Dermis blood vessel endothelial cell (primary cell): ENCODE measurements around the gene MTMR3. TPM values are rescaled to one million over a fixed set of nuclear protein-coding genes. Genes with fewer than 3 reads are reported as not detected.

Experiments used
- DNase-seq: peaks from one replicate; pipeline ENCODE4 v3.0.0; 2010
- total RNA-seq: library from RNA; depleted of rRNA; stranded (reverse); fragments of >200 nt; gene quantifications from 2 replicates; pipeline ENCODE4 v1.2.3, GENCODE V29; 2014

The MTMR3 gene
- total RNA-seq, 1 donor from 2014 or later: 41.4 TPM

DNA sequence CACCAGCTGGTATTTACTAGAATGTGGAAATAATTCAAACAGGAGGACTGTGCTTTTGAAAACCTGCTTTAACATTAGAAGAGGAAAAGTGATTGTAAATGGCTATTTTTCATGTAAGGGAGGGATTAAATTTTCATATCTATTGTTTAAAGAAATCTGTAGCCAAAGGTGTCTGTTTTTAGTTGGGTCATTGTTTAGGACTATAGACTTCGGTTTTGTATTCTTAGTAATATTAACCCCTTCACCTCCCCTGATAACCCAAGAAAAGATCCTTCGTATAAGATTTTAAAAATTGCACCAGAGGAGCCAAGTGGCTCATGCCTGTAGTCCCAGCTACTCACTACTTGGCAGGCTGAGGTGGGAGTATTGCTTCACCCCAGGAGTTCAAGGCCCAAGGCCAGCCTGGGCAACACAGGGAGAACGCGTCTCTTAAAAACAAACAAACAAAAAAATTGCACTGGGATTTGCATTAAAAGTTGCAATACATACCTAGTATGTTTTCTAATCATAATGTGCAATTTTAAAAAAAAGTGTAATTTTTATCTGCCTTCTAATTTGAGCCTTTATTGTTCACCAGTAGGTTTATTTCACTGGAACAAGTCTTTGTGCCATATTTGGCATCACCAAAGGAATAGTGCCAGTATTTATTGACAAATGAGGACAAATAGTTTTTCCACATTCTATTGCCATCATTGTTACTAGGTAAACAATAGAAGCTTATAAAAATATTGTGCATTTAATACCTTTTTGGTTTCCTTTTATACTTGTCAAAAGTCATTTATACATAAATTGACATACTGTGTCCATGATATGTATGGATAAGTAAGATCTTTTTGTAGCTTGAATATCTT, 34.3 kb downstream of the MTMR3 start:
- no peak for DNase-seq

DNA sequence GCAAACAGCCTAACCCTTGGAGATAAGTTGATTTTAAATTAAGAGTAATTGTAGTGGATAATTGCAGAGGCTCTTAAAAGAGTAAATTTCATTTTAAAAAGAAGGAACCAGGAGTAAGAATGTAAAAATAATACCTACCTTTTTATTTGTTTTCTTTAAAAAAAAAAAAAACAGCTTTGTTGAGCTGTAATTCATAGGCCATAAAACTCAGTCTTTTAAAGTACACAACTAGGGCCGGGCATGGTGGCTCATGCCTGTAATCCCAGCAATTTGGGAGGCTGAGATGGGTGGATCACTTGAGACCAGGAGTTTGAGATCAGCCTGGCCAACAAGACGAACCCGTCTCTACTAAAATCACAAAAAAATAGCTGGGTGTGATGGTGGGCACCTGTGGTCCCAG, 42.4 kb downstream of the MTMR3 start:
- no peak for DNase-seq

DNA sequence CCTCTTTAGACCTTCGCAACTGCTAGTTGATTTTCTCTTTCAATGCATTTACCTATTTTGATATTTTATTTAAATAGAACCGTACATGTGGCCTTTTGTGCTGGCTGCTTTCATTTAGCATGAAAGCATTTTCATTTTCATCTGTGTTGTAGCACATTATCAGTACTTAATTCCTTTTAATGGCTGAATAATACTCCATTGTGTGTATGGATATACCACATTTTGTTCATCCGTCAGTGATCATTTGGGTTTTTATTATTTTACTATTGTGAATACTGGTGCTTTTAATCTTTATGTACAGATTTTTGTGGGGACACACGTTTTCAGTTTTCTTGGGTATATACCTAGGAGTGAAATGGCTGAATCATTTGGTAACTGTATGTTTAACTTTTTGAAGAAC, 43.1 kb downstream of the MTMR3 start:
- DNase-seq: no peak

DNA sequence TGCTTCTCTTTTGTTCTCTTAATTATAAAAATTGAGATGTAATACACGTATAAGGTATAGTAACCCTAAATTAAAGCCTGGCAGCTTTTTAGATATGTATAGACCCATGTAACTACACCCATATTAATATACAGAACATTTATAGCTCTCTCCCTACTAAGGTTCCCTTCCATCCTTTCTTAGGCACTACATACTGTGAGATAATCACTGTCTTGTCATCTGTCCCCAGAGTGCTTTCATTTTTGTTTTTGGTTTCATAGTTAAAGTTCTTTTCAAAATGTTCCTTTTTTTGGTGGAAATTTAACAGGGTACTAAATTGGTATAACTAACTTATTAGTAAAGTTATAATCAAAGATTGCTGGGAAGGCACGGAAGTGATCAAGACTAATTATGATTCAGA, 49.2 kb downstream of the MTMR3 start:
- DNase-seq: no peak

DNA sequence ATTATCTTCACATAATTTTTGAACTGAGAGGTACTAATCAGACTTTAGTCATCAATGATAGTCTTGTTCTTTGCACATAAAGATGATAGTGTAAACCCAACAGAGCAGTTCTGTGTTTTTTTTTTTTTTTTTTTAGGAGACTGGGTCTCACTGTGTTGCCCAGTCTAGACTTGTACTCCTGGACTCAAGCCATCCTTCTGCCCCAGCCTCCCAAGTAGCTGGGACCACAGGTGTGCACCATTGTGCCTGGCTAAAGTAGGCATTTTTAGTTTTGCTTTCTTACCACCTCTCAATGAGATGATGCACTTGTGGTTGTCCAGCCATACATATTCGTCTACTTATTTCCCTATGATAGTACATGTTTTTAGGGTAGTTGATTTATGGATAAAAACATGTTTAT, 50.6 kb downstream of the MTMR3 start:
- no peak for DNase-seq

DNA sequence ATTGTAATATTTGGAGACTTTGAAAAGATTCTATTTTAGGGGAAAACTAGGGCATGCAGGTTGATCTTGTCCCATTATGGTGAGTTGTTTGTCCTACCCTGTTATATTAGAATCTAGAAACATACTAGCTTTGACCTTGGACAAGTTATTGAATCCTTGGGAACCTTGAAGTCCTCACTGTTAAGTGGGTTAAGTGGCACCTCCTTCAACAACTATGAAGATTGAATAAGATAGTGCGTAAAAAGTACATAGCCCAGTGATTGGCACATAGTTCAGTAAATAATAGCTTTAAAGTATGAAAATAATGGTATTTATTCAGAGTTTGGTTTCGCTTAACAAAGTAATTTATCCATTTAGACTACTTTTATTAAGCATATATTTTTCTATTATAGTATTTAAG, 51.6 kb downstream of the MTMR3 start:
- no peak for DNase-seq

DNA sequence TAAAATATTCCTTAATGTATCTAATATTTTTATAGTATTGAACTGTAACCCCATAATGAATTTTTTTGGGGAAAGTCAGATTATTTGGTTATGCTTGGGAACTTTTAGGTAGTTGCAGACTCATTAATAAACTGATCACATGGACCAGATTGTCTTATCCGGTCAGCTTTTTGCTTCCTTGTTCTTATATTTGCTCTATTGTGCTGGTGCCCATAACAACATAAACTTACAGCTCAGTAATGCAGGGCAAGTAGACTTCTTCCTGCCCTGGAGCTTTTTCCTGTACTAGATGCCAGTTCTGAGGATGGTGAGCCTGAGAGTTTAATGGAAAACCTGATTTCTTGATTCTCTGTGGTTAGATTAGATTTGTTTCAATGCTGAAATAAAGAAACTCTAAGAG, 53.2 kb downstream of the MTMR3 start:
- DNase-seq: peak; percentile 81

DNA sequence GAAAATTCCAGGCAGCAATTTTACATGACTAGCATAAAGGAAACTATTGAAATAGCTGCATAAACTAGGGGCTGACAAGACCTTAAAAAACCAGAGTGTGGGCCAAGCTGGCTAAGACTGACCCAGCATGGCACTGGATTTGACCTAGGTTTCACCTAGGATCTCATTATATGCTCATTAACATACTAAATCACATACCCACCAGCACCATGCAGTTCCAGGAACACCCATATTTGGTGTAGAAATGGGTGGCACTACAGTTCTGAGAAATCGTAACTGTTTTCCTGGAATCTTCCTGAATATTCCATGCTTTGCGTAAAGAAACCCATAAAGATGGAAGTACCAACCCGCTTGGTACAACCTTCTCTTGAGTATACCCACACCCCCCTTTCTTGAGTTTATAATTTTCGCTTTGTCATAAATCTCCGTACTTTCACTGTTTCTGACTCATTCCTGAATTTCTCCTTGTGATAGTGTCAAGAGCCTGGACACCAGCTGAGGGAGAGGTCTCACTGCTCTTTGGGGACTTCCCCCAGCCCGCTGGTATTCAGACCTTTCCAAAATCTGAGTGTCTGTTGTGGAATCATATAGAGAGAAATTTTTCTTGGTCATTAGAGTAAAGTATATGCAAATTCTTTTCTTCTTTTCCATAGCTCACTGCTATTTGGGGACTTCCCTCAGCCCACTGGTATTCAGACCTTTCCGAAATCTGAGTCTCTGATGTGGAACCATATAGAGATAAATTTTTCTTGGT, 55.1 kb downstream of the MTMR3 start:
- DNase-seq: no peak

DNA sequence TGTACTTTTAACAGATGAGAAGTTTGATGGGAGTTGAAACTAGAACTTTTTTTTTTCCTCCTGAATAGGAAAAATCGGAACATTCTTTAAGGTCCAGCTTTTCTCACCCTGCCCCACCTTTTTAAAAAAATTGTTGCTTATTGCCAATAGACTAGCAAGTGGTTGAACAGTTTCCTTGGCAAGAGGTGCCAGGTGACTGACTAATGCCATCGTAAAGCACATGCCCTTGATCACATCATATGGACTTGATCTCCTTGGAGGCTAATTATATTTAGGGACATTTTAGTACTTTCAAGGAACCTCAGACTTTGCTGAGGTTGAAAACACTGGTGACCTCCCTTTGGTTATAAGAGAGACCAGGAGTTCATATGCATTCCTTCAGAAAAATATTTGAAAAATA, 57.6 kb downstream of the MTMR3 start:
- no peak for DNase-seq

DNA sequence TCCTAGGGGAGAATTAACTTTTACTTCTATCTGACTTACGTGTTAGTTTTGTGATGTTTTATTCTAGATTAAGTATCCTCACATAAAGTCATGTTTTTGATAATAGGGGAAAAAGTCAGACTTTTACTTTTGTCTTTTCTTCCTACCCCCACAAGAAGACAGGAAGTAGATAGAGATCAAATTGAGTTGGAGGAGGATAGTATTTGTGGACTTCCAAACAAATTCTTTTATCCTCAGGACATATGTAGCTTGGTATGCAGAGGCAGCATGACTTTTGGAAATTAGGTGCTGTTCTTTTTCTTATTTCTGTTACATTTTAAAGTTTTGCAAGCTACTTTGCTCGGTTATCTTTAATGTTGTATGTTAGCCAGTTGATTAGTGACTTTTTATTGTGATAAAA, 61.4 kb downstream of the MTMR3 start:
- DNase-seq: no peak

DNA sequence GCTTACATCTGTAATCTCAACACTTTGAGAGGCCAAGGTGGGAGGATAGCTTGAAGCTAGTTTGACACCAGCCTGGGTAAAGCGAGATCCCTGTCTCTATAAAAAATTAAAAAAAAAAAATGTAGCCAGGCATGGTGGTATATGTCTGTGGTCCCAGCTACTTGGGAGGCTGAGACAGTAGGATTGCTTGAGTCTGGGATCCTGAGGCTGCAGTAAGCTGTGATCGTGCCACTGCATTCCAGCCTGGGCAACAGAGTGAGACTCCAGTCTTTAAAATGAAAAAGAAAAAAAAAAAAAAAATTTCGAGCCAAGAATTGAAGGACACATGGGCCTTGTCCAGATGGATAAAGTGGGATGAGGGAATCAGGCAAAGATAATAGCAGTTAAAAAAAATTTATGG, 62.5 kb downstream of the MTMR3 start:
- DNase-seq: no peak

DNA sequence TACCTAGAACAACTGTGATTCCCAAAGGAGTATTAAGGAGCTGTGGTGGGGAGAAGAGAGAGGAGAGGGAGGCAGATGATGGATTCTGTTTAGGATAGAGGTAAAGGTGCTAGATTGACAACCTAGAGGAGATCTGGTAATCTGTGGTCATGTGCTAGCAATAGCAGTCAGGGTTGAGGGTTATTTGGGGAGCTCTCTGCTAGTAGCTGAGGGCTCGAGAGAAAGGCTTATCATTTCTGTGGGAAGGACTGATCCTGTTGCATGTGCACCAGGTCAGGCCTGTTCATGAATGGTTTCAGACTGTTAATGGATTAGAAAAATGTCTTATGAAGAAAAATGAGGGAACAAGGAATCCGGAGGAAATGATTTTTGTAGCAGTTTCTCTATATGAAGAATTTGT, 63.2 kb downstream of the MTMR3 start:
- DNase-seq: no peak

DNA sequence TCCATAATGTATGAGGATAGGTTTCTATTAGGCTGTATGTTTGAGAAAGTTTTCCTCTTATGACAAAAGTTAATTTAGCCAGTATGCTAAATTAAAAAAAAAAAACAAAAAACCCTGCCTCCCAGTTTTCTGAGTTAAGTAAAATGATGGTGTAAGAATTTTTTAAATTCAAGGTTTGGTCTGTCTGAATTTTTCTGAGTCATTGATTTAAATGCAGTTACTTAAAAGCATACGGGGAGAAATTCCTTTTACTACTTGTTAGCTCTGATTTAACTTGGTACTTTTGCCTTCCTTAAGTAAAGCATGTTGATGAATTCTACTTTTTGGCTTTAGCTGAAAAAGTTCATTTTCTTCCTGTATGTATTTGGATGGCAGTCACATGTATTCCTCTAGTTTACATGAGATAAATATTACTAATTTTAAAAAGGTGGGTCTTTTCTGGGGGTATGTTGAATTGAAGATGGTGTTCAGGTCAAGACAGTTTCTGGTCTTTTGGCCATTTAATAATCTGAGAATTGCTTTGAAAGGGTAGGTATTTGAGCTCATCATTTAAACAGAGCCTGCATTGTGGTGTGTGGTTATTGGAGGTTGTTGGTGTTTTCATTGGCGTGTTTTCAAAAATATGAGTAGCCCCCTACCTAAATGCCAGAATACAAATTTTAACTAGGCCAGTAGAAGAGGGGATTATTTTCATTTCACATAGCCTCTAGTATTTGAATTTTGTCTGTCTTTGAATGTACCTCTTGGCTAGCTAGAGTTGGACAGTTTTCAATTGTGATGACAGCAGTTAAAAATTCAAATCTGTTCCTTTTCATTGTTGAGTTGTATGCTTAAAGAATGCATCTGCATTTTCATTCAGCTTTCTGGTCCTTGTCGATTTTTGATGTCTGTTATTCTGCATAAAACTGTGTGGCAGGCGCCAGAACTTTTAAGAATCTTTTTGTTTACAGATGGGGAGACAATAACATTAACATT, 64.7 kb downstream of the MTMR3 start:
- peak; percentile 10 for DNase-seq

DNA sequence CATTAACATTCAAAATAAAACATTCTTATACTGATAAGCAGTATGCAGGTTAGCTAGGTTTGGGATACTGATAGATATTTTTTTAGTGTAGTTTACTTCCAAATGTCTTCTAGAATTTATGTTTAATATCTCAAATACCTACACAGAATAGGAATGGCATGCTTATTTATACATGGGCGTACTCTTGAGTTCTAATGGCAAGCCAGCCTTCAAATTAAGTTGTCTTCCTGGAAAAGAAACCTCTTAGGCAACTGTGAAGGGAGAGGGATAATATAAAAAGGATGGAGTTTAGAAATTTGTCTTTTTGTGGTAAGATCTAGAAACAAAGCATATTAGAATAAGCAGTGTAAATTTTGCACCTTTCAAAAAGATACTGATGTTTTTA, 65.4 kb downstream of the MTMR3 start:
- DNase-seq: no peak

DNA sequence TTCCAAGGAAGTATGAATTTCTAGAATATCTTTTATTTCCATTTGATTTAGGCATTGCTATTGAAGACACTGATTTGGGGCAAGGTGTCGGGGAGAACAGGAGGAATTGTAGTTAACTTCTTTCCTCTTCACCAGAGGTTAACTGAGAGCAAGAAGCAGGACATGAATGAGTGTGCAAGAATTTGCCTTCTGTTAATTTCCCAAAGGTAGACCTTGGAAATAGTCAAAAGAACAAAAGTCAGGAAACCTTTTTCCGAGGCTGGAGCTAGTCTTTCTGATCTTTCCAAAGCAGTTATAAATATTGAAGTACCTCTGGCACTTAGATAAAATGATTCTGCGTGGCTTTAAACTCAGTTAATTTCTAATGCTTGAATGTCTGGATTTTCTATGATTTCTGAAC, 66.9 kb downstream of the MTMR3 start:
- DNase-seq: no peak

DNA sequence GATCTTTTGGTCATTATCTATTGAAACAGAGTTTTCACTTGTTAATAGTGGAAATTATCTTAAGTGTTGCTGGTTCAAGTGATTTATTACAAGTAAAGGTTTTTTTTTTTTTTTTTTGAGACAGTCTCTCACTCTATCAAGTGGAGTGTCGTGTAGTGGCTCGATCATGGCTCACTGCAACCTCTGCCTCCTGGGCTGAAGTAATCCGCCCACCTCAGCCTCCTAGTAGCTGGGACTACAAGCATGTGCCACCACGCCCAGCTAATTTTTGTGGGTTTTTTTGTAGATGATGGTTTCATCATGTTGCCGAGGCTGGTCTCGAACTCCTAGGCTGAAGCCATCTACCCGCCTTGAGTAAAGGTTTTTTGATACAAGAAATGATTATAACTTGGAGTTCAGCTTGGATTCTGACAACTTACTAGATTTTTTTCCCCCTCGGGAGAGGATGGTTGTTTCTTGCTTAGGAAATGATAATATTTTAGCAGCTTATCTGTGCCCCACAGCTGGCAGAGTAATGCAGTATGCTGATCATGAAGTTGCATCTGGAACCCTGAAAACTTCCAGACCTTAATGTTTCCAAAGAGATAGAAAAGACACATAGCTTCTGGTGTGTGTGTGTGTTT, 68.9 kb downstream of the MTMR3 start:
- no peak for DNase-seq

DNA sequence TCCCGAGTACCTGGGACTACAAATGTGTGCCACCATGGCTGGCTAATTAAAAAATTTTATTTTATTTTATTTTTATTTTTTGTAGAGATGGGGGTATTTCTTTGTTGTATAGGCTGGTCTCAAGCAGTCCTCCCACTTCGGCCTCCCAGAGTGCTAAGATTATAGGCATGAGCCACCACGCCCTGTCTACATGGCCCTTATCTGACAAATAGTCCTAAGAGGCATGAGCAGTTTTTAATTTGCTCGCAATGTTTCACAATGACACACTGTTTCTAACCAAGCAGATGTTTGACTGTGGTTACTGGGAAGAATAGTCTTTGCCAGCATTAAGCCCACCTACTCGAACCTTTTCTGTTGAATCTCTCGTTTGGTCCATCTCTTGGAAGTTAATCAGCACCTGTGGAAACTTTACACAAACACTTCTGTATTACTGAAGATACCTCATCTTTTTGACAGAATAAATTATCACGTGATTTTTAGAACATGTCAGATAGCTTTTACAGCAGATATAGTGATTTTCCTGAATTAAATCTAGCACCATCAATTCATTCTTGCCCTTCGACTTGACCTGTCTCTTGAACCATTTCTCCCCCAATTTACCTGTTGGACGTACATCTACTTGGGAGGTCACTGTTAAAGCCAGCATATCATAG, 71.4 kb downstream of the MTMR3 start:
- DNase-seq: no peak

DNA sequence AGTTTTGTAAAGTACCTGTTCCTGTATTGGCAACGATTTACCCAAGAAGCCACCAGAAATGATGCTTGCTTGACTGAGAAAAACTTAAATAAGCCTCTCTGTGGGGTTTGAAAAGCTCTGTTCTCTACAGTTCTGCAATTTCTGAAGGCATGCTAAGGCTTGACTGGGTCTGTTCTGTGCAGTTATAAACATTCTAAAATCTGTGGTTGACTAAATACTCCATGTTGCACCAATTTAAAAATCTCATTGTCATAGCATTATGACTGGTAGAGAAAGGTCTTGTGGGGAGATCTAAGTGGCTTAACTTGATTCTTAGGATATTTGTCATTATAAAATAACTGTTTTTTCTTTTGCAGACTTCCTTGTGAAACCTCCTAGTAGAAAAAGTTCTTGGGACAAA, 73.7 kb downstream of the MTMR3 start:
- no peak for DNase-seq

DNA sequence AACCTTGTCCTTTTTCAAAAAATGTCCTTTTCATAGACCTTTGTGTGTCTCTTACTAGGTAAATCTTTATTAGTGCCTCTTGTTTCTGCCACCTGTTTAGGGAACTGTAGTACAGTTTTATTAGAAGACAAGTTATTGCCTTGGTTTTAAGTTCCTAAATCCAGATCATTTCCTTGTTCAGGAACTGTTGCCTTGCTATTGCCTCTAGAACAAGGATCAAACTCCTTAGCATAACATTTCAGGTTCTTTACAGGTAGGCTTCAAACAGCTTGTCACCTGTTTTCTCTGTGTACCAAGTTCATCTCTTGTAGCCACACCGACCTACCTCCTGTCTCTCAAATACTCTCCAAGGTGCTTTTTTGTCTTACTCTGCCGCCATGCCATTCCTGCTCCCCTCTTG, 75.2 kb downstream of the MTMR3 start:
- DNase-seq: no peak

DNA sequence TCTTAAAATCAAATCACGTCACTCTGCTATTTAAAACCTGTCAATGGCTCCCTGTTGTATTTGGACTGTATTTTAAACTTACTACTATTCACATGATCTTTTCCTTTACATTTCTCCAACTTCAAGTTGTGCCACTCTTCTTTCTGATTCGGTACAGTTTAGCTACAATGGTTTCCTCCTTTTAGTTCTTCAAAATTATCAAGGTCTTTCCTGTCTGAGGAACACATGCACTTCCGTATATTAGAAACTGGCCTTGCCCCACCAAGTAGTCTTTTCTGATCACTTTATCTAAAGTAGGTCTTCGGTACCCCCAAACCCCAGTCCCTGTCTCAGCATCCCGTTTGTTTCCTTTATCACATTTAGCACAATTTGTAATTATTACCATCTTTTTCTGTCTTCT, 81.8 kb downstream of the MTMR3 start:
- DNase-seq: no peak

DNA sequence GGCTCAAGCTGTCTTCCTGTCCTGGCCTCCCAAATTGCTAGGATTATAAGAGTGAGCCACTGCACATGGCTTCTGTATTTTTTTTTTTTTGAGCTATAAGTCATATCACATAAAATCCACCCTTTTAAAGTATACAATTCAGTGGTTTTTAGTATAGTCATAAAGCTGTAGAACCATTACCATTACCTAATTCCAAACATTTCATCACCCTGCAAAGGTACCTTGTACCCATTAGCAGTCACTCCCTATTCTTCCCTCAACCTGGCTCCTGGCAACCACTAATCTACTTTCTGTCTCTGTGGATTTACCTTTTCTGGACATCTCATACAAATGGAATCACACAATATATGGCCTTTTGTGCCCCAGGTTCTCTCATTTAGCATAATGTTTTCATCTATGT, 84.5 kb downstream of the MTMR3 start:
- no peak for DNase-seq

DNA sequence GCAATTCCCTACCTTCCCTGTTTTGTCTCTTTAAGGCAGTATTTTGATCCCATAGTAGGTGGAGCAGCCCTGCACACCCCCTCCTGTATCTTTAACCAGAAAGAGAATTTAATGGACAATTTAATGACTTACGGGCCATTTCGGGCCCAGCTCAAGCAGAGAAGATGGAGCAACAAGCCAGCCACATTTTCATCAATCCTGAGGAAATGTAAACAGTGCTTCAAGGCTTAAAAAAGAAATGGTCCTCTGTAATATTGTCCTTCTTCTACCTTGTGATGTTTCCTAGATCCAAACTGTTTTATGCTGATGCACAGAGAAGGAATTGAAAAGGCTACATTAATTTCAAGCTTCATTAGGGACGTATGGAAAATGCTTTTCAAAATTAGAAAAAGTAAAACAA, 88.6 kb downstream of the MTMR3 start:
- DNase-seq: no peak
